ENCODE results near the gene LMF1.

LMF1 gene

GRCh38 chr16:893360-893759 lies 77.4 kb downstream of the LMF1 start:
- Histone ChIP-seq H3K27ac (ENCODE audit: low read length) (no peak overlapping the region), H3K9ac (ENCODE audit: low read length) (no peak overlapping the region), H3K36me3 (replicated peaks; ENCODE audit: low read depth, low read length) (no peaks in the 10 kb centered on the region), H3K27me3 (ENCODE audit: low read depth, low read length) (no peaks in the 10 kb centered on the region), H3K79me2 (ENCODE audit: low read length) (no peaks in the 10 kb centered on the region), H3K4me3 (ENCODE audit: low read length) (no peak overlapping the region), H3K4me1 (ENCODE audit: low read length) (no peaks in the 10 kb centered on the region), H4K20me1 (ENCODE audit: insufficient read depth, low read length) (no peaks in the 10 kb centered on the region), H3K4me2 (ENCODE audit: low read length) (no peak overlapping the region), H3K9me3 (ENCODE audit: insufficient read depth, low read length) (no peaks in the 10 kb centered on the region), H2AFZ (ENCODE audit: low read depth, low read length) (no peak overlapping the region)
- TF ChIP-seq EZH2phosphoT487 (IDR thresholded peaks at IDR 0.05; ENCODE audit: low read depth) (no peak), CTCF (IDR thresholded peaks at IDR 0.05; ENCODE audit: low read depth, low read length) (peak; percentile 9; the same call in 1 of the 2 replicates)

DNA sequence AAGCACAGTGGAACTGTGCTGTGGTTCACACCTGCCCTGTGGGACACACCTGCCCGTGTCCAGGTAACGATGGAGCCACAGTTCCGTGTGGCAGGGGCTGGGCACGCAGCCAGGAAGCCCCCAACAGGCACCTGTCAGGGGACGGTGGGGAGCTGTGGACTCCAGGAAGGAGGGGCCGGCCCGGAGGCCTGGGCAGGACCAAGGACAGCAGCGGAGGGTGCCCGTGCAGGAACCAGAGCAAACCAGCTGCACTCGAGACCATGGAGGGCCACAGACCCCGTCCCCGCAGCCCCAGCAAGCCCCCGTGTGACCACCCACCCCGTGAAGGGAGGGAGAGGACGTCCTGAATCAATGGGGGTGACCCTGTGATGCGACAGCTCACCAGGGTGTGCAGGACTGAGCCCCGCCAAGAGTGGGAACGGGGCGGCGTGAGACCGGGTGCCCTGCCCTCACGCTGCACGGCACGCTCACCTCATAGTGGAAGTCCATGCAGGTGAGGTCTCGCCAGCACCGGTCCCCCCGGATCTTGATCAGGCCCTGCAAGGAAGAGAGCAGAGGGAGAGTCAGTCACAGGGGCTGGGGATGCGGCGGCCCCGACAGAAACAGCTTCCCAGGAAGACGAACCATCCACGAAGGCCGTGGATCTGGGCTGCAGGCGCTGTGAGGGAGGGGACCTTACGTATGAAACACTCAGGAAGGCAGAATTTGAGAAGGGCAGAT lies 78.1 kb downstream of the LMF1 start:
- Histone ChIP-seq H3K9ac (ENCODE audit: low read length) (no peak overlapping the region), H3K4me2 (ENCODE audit: low read length) (no peak overlapping the region), H3K9me3 (ENCODE audit: insufficient read depth, low read length) (no peaks in the 10 kb centered on the region), H3K36me3 (replicated peaks; ENCODE audit: low read depth, low read length) (no peaks in the 10 kb centered on the region), H4K20me1 (ENCODE audit: insufficient read depth, low read length) (no peaks in the 10 kb centered on the region), H3K27ac (ENCODE audit: low read length) (no peak overlapping the region), H3K79me2 (ENCODE audit: low read length) (no peaks in the 10 kb centered on the region), H3K4me1 (ENCODE audit: low read length) (no peaks in the 10 kb centered on the region), H3K4me3 (ENCODE audit: low read length) (no peak overlapping the region), H3K27me3 (ENCODE audit: low read depth, low read length) (no peaks in the 10 kb centered on the region), H2AFZ (ENCODE audit: low read depth, low read length) (no peak overlapping the region)
- no peak for TF ChIP-seq CTCF (IDR thresholded peaks at IDR 0.05; ENCODE audit: low read depth, low read length)
- TF ChIP-seq EZH2phosphoT487 (IDR thresholded peaks at IDR 0.05; ENCODE audit: low read depth) = no peak

- Histone ChIP-seq H3K4me1 (ENCODE audit: low read length) (no peaks in the 10 kb centered on the region), H3K27ac (ENCODE audit: low read length) (no peak overlapping the region), H2AFZ (ENCODE audit: low read depth, low read length) (no peak overlapping the region), H3K4me3 (ENCODE audit: low read length) (no peak overlapping the region), H3K9ac (ENCODE audit: low read length) (no peak overlapping the region), H3K79me2 (ENCODE audit: low read length) (no peaks in the 10 kb centered on the region), H3K27me3 (ENCODE audit: low read depth, low read length) (no peaks in the 10 kb centered on the region), H3K9me3 (ENCODE audit: insufficient read depth, low read length) (no peaks in the 10 kb centered on the region), H3K4me2 (ENCODE audit: low read length) (no peak overlapping the region), H4K20me1 (ENCODE audit: insufficient read depth, low read length) (no peaks in the 10 kb centered on the region), H3K36me3 (replicated peaks; ENCODE audit: low read depth, low read length) (no peaks in the 10 kb centered on the region)
- TF ChIP-seq CTCF (IDR thresholded peaks at IDR 0.05; ENCODE audit: low read depth, low read length) (no peak), EZH2phosphoT487 (IDR thresholded peaks at IDR 0.05; ENCODE audit: low read depth) (no peak)
These were observed 78.8 kb downstream of the LMF1 start for GRCh38 chr16:892006-892405.

DNA sequence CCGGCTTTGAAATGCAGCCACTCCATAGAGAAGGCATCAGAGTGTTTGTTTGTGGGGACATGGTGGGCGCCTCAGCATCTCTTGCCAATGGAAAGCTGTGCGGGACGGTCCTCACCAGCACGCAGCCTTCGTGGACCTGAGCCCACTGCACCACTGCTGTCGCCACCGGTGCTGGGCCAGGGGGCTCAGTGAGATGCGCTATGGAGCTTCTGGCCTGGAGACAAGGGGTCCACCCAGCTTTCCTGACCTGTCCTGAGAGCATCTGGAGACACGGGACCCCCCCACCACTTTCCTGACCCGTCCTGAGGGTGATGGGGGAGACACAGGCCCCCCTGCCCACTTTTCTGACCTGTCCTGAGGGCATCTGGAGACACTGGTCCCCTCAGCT lies 79.4 kb downstream of the LMF1 start:
- no peak for TF ChIP-seq EZH2phosphoT487 (IDR thresholded peaks at IDR 0.05; ENCODE audit: low read depth)
- no peak overlapping the region for H3K4me3 ChIP-seq (ENCODE audit: low read length)
- H3K79me2 ChIP-seq (ENCODE audit: low read length) = no peaks in the 10 kb centered on the region
- H3K27ac ChIP-seq (ENCODE audit: low read length) = no peak overlapping the region
- H3K4me1 ChIP-seq (ENCODE audit: low read length) = no peaks in the 10 kb centered on the region
- H2AFZ ChIP-seq (ENCODE audit: low read depth, low read length) = no peak overlapping the region
- H3K9me3 ChIP-seq (ENCODE audit: insufficient read depth, low read length) = no peaks in the 10 kb centered on the region
- no peaks in the 10 kb centered on the region for H3K36me3 ChIP-seq (replicated peaks; ENCODE audit: low read depth, low read length)
- H3K27me3 ChIP-seq (ENCODE audit: low read depth, low read length) = no peaks in the 10 kb centered on the region
- H3K9ac ChIP-seq (ENCODE audit: low read length) = no peak overlapping the region
- H4K20me1 ChIP-seq (ENCODE audit: insufficient read depth, low read length) = no peaks in the 10 kb centered on the region
- no peak overlapping the region for H3K4me2 ChIP-seq (ENCODE audit: low read length)
